WERI-Rb-1 (cell line): Measurements from ENCODE around the gene RNF19B.

ENCODE experiments used
- DNase-seq: peaks from one replicate; pipeline ENCODE4 v3.0.0-alpha.2; 2020
- H3K27ac ChIP-seq: fragments of 250-450 bp; sonication (Bioruptor Pico); 2 replicates; pipeline ENCODE4 v1.5.1; 2020; ENCODE audit warnings: mild to moderate bottlenecking, moderate library complexity
- H3K27me3 ChIP-seq: fragments of 250-450 bp; sonication (Bioruptor Pico); 2 replicates; pipeline ENCODE4 v1.5.1; 2021; ENCODE audit warnings: mild to moderate bottlenecking, low read depth, moderate library complexity; ENCODE audit not compliant: insufficient read depth, severe bottlenecking
- H3K36me3 ChIP-seq: fragments of 250-450 bp; sonication (Bioruptor Pico); 2 replicates; pipeline ENCODE4 v1.5.1; 2020; ENCODE audit warnings: mild to moderate bottlenecking, moderate library complexity
- H3K4me3 ChIP-seq: 2 replicates; pipeline ENCODE4 v1.5.1; 2011; ENCODE audit warnings: low read depth, mild to moderate bottlenecking, control low read depth, low read length
- H3K9me3 ChIP-seq: fragments of 250-450 bp; sonication (Bioruptor Pico); 2 replicates; pipeline ENCODE4 v1.5.1; 2021; ENCODE audit warnings: mild to moderate bottlenecking, moderate library complexity; ENCODE audit not compliant: severe bottlenecking
- TF ChIP-seq, protein P1 (sequence below): IDR thresholded peaks from 2 replicates; pipeline ENCODE4 v1.5.1; 2011; ENCODE audit warnings: low read depth, mild to moderate bottlenecking, control low read depth, inconsistent platforms, low read length

The RNF19B gene

DNA sequence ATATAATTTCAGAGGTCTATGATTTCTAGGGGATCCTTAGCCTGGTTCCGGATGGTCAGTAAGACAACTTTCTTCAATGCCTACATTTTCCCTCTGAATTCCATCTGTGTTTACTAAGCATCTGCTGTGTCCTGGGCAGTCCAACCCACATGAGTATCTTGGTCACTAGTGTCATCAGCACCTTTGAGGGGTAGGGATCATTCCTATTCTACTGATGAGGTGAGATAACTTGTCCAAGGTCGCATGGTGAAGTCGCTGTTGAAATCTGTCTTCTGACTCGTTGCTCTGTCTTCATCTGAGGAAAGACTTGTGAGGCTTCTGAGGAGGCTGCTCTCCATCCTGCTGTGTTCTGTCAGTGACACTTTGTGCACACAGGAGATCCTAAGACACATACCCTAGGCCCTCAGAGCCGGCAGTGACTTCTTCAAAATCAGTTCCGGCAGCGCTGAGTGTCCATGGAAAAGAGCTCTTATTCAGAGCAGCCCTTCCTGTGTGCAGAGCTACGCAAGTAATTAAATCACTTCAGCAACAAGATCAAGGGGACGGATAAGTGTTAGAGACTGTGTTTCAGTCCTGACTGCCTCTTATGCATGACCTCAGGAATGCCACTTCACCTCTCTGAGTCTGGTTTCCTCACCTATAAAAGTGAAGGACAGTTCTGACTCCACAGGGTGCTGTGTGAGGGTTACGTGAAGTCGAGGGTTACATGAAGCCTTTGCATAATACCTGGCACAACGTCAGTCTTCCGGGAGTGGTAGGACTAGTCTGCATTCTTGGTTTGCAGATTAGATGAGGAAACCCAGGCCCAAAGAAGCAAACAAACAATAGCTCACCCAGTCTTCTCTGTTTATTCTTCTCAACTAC is 43.7 kb upstream of the RNF19B start:
- no peak for DNase-seq
- Histone ChIP-seq H3K36me3 (peaks cover 46% of the 10 kb centered on the region), H3K4me3 (no peak overlapping the region), H3K27me3 (no peaks in the 10 kb centered on the region), H3K27ac (no peak overlapping the region), H3K9me3 (no peaks in the 10 kb centered on the region)
- TF ChIP-seq, protein P1, sequence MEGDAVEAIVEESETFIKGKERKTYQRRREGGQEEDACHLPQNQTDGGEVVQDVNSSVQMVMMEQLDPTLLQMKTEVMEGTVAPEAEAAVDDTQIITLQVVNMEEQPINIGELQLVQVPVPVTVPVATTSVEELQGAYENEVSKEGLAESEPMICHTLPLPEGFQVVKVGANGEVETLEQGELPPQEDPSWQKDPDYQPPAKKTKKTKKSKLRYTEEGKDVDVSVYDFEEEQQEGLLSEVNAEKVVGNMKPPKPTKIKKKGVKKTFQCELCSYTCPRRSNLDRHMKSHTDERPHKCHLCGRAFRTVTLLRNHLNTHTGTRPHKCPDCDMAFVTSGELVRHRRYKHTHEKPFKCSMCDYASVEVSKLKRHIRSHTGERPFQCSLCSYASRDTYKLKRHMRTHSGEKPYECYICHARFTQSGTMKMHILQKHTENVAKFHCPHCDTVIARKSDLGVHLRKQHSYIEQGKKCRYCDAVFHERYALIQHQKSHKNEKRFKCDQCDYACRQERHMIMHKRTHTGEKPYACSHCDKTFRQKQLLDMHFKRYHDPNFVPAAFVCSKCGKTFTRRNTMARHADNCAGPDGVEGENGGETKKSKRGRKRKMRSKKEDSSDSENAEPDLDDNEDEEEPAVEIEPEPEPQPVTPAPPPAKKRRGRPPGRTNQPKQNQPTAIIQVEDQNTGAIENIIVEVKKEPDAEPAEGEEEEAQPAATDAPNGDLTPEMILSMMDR, result no peak

DNA sequence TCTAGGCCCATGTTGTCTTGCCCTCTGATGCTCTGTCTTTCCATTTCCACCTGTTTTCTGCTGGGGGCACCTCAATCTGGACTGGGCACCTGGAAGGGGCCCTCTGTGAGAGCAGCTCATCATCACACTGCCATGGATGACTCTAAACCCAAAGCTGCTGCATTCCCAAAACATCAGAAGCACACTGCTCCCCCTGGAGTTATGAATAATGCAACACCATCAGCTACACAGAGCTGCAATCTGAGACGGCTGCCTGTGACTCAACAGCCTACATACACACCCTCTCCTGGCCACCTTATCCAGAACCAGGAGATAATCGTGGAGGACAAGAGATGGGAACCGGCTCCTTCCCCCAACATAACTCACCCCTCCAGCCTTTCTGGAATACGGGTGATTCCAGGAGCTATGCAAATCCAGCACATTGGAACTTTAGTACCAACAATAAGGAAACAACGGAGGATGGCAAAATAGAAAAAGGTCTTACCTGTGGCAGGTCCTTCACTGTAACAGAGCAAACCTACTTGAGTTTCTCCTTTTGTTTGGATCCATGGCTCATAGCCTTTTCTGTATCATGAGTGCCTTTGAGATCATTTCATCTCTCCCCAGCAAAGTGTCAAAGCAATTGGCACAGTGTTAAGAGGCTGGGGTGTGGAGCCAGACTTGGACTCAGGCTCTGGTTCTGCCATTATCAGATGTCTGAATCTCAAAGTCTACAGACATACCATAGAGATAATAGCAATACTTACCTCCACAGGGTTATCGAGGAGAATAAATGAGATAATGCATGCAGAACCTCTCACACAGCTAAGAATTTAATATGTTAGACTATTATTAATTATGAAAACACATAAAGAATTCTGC is 42.8 kb upstream of the RNF19B start:
- Histone ChIP-seq H3K4me3 (no peak overlapping the region), H3K27ac (no peak overlapping the region), H3K36me3 (peaks cover 37% of the 10 kb centered on the region), H3K9me3 (no peaks in the 10 kb centered on the region), H3K27me3 (no peaks in the 10 kb centered on the region)
- TF ChIP-seq, protein P1, result peak; percentile 62
- peak; percentile 46 for DNase-seq

DNA sequence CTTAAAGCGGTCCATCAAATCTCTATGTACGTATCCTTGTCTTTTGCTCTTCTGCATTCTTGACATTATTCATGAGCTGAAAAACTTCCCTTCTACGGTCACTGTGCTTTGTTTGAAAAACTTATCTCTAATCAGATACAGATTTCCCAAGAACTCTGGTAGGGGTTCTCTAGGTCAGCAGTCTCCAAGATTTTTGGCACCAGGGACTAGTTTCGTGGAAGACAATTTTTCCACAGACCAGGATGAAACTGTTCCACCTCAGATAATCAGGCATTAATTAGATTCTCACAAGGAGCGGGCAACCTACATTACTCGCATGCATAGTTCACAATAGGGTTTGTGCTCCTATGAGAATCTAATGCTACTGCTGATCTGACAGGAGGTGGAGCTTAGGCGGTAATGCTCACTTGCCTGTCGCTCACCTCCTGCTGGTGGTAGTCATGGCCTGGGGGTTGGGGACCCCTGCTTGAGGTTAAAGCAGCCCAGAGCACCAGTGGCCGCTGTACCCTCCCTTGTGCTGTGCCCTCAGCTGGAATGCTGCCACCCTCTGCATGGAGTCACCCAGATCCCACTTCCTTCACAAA is 41.3 kb upstream of the RNF19B start:
- TF ChIP-seq, protein P1, result no peak
- Histone ChIP-seq H3K27me3 (no peaks in the 10 kb centered on the region), H3K4me3 (no peak overlapping the region), H3K9me3 (no peaks in the 10 kb centered on the region), H3K27ac (no peak overlapping the region), H3K36me3 (peaks cover 22% of the 10 kb centered on the region)
- DNase-seq, result peak; percentile 28

DNA sequence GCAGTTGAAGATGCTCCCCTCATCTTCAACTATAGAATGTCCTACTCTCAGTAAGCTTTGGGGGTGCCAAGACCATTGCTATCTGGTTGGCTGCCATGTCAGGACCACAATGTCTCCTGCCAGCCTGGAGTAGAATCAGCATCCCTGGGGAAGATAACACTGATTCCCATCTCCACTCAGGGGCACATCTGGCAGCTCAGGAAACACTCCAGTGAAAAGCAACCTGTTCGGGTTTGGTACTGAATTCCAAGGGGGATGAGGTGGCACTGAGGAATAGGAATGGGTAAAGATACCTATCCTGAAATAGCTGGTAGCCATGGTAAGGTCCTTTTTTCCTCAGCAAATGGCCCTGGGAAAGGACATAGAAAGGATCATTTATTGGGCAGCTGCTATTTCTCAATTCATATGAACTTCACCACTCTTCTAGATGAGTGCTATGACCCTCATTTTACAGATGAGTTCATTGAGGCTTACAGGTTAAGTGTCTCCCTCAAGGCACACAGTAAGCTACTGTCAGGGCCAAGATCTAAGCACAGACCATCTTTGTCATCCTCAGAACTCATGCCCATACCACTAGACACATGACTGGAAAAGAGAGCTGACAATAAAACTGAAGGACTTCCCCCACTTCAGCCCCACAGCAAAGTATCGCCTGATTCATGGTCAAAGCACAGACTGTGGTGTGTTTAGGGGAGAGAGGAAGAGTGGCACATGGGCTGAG is 40.7 kb upstream of the RNF19B start:
- H3K27me3 ChIP-seq, result no peaks in the 10 kb centered on the region
- H3K9me3 ChIP-seq, result no peaks in the 10 kb centered on the region
- peaks cover 18% of the 10 kb centered on the region for H3K36me3 ChIP-seq
- TF ChIP-seq, protein P1, result no peak
- H3K27ac ChIP-seq, result no peak overlapping the region
- no peak for DNase-seq
- H3K4me3 ChIP-seq, result no peak overlapping the region

DNA sequence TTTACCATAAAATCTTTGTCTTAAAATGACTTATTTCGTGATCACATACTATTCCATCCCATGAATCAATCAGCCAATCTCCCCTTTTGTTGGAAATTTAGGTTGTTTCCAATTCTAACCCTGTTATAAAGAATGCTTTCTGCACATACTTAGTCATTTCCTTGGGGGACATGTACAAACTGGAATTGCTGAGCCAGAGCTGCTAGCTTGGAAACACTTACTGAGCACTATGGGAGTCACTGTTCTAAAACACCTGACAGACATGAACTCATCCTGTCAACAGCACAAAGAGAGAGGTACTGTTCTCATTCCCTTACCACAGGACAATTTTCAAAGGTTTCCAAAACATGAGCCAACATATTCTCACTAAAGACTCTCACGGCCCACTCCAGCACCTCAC is 40.0 kb upstream of the RNF19B start:
- Histone ChIP-seq H3K27me3 (no peaks in the 10 kb centered on the region), H3K4me3 (no peak overlapping the region), H3K36me3 (peaks cover 16% of the 10 kb centered on the region), H3K27ac (no peak overlapping the region), H3K9me3 (no peaks in the 10 kb centered on the region)
- TF ChIP-seq, protein P1, result no peak
- DNase-seq, result no peak
